ENCODE measurements around the gene SCAMP1.
"Not testable (repeated sequence)": the region's sequence is repeated elsewhere in the genome, so short reads cannot be mapped to it uniquely, and the experiment has no call there.

SCAMP1 gene

GRCh38 chr5:78360924-78361630, 660 bp downstream of the SCAMP1 start:
- DNase-seq (ENCODE audit: low read depth in 2 of 2) = peak; percentile 35 to 36

- DNase-seq (ENCODE audit: low read depth in 2 of 2) = no peak
Observed at GRCh38 chr5:78361631-78361993, 1.2 kb downstream of the SCAMP1 start.

DNA sequence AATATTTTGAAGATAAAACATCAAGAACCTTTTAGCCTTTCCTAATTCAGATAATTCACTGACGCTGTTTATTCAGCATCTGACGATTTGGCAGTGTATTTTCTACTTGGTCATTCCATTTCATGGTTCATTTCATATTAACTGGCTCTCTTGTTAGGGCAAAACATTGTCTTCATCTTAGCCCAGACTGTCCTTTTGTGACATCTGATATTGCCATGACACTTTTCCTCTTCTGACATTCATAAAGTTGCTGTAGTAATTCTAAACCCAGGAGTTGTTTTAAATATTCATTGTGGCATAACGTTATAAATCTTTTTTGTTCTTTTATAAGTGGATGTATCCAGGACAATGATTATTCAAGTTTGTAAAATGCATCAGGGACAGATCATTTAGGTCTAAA, 1.8 kb downstream of the SCAMP1 start:
- no peak for DNase-seq (ENCODE audit: low read depth in 2 of 2)

- no peak for DNase-seq (ENCODE audit: low read depth in 2 of 2)
Observed at GRCh38 chr5:78364005-78364404, 3.6 kb downstream of the SCAMP1 start.

DNA sequence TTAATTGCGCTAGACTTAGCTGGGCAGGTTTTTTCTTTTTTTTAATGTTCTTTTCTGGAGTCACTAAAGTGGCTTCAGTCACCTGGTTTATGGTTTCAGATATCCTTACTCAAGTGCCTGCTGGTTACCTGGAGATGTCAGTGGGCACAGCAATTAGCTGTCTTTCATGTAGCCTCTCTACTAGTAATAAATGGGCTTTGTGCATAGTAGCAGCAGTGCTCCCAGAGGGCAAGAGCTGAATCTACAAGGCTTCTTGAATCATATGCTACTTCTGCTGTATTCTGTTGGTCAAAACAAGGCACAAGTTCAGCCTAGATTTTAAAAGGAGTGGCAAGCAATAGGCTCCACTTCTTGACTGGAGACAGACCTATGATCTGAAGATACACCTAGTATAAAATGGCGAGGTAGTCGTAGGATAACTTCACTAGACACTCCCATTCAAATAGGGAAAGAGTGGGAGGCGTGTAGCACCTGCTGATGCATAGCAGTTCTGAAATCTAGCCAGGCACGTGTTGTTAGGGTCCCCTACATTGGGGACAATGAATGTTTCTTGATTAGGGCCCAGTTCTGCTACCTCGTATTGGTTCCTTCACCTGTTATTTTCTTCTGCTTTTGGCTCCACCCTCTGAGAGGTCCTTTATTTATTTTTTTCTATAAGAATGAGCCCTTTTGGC, 7.0 kb downstream of the SCAMP1 start:
- no peak for DNase-seq (ENCODE audit: low read depth in 2 of 2)

- DNase-seq (ENCODE audit: low read depth in 2 of 2) = no peak
Observed at GRCh38 chr5:78369680-78370079, 9.3 kb downstream of the SCAMP1 start.

- no peak for DNase-seq (ENCODE audit: low read depth in 2 of 2)
Observed at GRCh38 chr5:78373231-78373630, 12.8 kb downstream of the SCAMP1 start.

DNA sequence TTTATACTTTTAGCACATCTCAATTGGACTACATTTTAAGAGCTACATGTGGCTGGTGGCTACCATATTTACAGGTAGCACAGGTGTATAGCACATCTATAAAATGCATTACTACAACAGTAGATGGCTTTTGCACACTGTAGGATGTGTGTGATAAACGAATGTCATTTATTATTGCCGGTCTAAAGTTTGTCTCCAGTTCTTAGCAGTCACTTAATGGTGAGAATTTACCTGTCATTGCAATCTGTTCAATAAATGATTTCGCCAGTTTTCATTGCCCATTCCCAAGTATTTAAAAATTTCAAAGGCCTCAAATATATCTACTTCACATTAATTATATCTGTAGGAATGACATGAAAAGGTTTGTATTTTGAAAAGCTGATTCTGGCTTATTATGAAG, 15.9 kb downstream of the SCAMP1 start:
- DNase-seq (ENCODE audit: low read depth in 2 of 2) = no peak

DNA sequence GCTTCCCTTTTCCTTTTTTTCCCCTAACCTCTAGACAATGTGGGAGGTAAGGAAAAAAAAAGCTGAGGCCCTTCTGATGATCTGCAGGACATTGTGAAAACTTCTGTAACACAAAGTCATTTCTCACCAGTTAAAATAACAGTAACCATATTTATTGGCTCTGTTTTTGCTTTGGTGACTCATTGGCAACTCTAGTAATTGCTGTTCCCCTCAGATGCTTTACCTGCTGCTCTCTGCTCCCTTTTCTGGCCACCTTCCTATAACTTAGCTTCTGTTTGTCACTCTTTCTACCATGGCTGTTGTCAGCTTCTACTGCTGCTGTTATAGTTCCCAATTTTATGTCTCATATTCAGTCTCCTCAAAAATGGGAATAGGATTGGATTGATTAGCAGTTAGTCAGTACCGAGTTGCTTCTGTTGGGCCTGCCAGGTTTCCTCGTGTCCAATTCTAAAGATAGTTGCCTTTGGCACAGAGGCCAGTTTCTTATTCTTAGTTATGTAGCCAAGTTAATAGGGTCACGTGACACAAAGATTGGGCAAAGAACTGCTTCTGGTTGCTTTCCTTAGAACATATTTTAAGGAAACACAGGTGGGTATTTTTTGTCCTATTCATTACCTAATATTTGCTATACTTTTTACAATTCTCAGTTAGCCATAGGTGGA, 16.8 kb downstream of the SCAMP1 start:
- no peak for DNase-seq (ENCODE audit: low read depth in 2 of 2)

- DNase-seq (ENCODE audit: low read depth in 2 of 2) = no peak
Observed at GRCh38 chr5:78377718-78378105, 17.3 kb downstream of the SCAMP1 start.

GRCh38 chr5:78387468-78388153, 27.2 kb downstream of the SCAMP1 start:
- DNase-seq (ENCODE audit: low read depth in 2 of 2) = no peak

GRCh38 chr5:78391357-78391756, 30.9 kb downstream of the SCAMP1 start:
- not testable (repeated sequence) for DNase-seq (ENCODE audit: low read depth in 2 of 2)

DNA sequence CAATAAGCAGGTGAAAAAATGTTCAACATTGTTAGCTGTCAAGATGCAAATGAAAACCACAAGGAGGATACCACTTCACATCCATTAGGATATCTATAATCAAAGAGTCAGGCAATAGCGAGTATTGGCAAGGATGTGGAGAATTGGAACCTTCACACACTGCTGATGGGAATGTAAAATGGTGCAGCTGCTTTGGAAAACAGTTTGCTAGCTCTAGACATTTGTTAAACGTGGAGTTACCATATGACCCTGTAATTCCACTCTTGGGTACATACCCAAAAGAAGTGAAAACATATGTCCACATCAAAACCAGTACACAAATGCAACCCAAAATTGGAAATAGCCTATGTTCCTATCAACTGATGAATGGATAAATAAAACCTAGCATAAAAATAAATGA, 37.4 kb downstream of the SCAMP1 start:
- DNase-seq (ENCODE audit: low read depth in 2 of 2) = no peak

- no peak for DNase-seq (ENCODE audit: low read depth in 2 of 2)
Observed at GRCh38 chr5:78399116-78399515, 38.7 kb downstream of the SCAMP1 start.

GRCh38 chr5:78404682-78405293, 44.4 kb downstream of the SCAMP1 start:
- no peak for DNase-seq (ENCODE audit: low read depth in 2 of 2)

DNA sequence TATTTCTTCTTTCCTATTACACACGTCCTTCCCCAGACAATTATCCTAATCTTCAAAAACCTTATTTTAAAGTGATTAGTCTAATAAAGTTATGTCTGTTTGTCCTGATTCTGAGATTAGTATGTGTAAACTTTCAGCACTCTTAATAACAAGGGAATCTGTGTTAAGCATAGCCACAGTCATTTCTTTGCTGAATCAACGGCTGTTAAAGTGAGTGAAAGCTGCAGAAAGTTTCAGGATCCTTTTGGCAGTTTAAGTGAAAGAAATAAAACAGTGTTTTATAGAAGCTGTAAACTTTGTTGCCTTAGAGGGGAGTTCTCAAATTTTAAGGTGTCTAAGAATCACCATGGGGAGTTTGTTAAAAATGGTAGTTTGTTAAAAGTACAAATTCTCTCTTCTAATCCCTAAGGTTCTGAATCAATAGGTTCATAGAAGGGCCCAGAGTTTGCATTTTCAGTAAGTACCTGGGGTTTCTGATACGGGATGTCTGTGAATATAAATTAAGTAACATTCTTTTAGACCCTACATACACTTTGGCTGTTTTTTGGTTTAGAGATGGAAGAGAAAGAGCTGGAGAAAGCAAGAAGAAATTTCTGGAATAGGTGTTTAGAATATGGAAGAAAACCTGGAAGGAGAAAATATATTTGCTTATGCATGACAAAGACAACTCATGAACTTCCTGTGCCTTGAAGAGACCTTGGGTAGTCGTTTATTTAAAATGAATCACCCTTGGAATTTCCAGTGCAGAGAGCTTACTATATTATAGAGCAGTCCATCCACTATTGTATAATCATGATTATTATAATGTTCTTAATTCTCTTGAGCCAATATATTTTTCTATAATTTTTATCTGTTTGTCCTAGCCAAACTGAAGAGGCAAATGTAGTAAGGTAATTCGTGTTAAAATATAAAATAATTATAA, 45.7 kb downstream of the SCAMP1 start:
- no peak for DNase-seq (ENCODE audit: low read depth in 2 of 2)

GRCh38 chr5:78407458-78407857, 47.0 kb downstream of the SCAMP1 start:
- no peak for DNase-seq (ENCODE audit: low read depth in 2 of 2)

- no peak for DNase-seq (ENCODE audit: low read depth in 2 of 2)
Observed at GRCh38 chr5:78411586-78411985, 51.2 kb downstream of the SCAMP1 start.

DNA sequence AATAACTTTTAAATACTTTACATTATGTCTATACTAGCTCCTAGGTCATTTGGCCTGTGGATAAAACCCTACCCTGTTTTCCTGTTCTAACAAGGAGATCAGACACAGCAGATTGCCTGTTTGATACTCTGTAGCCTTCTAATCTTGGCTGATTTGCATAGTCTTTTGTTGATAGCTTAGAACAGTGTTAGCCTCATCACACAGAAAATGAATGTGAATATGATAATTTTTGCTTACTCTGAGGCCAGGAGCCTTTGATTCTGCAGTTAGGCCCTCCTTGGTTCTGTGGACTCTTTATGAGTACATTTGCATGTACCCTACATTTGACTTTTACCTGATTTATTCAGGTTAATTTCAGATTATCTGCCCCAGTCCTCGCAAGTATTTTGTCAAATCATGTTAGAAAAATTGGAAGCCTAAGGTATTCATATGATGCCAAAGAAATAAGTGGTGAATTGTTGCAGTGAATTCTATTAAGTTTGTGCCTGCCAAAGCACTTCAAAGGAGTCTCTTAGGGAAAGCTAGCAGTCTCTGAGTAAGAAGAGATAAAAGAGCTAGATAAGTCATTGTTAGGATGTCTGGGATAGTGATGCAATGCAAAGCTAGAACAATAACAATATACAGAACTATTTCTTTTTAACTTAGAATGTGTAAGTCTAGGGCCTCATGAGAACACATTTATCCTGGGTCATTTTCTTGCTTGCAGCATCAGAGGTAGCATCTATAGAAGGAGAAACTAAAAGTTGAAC, 56.4 kb downstream of the SCAMP1 start:
- DNase-seq (ENCODE audit: low read depth in 2 of 2) = no peak

GRCh38 chr5:78419396-78419795, 59.0 kb downstream of the SCAMP1 start:
- DNase-seq (ENCODE audit: low read depth in 2 of 2) = no peak
